Dedifferentiated amniotic fluid mesenchymal stem cell (primary cell): Measurements from ENCODE around the gene AHSP.
"Not testable (repeated sequence)": the region's sequence is repeated elsewhere in the genome, so short reads cannot be mapped to it uniquely, and the experiment has no call there.

Experiments
- DNase-seq: peaks from one replicate; pipeline ENCODE4 v3.0.0-alpha.2; 2016; ENCODE audit errors: extremely low spot score

AHSP gene

GRCh38 chr16:31501226-31501965 is 26.3 kb upstream of the AHSP start:
- DNase-seq = no peak

- no peak for DNase-seq
These were observed 25.7 kb upstream of the AHSP start for GRCh38 chr16:31501966-31502348.

GRCh38 chr16:31502981-31503380 is 24.7 kb upstream of the AHSP start:
- peak; percentile 23 for DNase-seq

GRCh38 chr16:31503555-31503954 is 24.1 kb upstream of the AHSP start:
- DNase-seq = not testable (repeated sequence)

DNA sequence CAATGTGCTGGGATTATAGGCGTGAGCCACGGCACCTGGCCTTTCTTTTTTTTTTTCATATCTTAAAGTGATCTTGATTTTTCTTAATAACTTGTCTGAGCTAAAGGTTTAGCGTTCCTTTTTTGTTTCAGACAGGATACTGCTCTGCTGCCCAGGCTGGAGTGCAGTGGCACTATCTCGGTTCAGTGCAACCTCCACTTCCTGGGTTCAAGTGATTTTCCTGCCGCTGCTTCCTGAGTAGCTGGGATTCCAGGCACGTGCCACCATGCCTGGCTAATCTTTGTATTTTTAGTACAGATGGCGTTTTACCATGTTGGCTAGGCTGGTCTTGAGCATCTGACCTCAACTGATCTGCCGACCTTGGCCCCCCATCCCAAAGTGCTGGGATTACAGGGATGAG is 23.5 kb upstream of the AHSP start:
- DNase-seq = no peak

GRCh38 chr16:31505483-31505882 is 22.2 kb upstream of the AHSP start:
- DNase-seq = no peak

DNA sequence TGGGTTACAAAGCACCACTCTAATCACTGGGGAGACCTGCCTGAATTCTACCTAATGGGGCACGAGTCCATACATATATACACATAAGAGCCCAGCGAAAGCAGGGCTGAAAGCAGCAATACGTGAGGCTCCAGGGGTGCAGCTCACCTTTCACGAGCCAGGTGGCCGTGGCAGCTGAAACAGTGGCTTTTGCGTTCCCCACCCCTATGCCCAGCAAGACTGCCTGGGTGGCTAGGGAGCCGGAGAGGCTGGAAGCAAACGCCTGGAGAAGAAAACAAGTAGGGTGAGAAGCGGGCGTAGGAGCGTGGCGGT is 20.1 kb upstream of the AHSP start:
- no peak for DNase-seq

GRCh38 chr16:31507929-31508705 is 19.6 kb upstream of the AHSP start, which contains the start of gene RUSF1:
RUSF1 (minus strand) TSS chr16:31508391; CDS start chr16:31508373, 18 bp downstream.
- peak; percentile 76 for DNase-seq

DNA sequence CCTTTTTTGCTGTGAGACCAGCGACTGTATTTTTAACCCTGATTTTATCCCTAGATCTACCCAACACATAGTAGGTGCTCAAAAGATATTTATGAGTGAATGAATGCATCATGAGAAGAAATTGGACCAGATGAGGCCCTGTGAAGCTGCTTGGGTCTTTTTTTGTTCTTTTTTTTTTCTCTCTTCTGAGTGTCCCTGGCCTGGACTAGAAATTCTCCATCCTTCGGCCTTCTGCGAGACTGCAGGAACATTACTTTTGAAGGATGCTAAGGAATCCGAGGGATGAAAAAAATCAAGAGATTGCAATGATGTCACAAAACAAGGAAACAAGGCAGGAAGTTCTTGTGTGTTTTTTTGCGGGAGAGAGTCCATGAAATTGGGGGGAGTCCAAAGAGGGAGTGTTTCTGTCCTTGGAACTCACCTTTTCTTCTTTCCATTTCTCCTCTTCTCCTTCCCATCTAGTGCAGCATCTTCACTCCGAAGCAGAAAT is 18.9 kb upstream of the AHSP start:
- peak; percentile 21 for DNase-seq

GRCh38 chr16:31513126-31513525 is 14.6 kb upstream of the AHSP start:
- peak; percentile 83 for DNase-seq

GRCh38 chr16:31513884-31514283 is 13.8 kb upstream of the AHSP start:
- DNase-seq = no peak

DNA sequence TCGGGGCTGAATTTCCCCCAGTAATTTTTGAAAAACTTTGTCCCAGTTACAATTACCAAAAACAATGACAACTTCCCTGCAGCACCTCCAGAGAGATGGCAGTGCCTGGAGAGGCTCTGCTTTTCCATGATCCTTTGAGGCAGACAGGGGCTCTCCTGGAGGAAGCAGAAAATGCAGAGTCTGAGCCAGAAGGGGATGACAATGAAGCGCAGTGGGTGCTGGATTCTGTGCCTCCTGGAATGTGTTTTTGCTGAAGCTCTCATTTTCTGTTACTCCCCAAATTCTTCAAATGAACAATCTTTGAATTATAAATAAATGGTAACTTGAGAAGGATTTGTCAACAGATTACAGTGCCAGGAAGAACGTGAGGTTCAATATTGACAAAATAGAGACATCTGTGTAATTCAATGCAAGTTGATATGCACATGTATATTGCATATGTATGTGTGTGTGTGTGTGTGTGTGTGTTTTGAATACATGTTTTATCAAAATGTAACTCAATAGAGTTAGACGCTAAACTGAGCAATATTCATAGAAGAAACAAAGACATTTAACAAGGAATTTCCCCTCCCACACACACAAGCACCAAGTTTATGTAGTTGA is 9.8 kb upstream of the AHSP start:
- DNase-seq = no peak

- no peak for DNase-seq
These were observed 7.8 kb upstream of the AHSP start for GRCh38 chr16:31519759-31520431.

GRCh38 chr16:31521368-31521767 is 6.3 kb upstream of the AHSP start:
- no peak for DNase-seq

DNA sequence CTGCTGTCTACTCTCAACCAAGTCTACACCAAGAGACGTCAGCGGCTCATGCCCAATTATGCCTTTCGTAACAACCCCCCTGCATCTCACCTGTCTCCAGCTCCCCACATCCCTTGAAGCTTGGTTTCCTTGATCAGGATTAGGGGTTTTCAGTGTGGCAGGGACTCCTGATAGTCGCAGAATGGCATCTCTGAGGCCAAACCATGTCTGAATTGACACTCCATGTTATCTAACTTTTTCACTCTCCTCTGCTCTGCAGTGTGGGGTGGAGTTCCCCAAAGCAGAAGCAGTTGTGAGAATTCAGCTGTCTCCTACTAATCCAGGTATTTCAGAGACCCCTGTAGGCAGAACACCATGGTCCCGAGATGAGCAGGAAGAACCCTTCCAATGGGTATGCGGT is 5.6 kb upstream of the AHSP start:
- DNase-seq = no peak

- not testable (repeated sequence) for DNase-seq
These were observed 3.9 kb upstream of the AHSP start for GRCh38 chr16:31523768-31524167.

DNA sequence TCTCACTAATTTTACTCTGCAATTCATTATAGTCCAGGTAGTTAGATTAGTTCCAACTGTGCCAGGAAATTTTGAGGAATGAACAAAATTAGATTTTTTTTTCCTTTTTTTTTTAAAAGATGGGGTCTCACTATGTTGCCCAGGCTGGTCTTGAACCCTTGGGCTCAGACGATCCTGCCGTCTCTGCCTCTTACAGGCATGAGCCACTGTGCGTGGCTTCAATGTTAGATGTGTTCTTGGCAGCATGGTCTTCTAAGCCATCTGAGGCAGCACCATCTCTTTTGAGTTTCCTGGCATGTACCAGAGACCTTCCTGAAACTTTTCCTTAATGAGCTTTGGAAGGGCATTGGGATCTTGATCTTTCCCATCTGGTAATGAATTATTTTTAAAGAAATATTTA is 2.6 kb upstream of the AHSP start:
- DNase-seq = no peak

- DNase-seq = no peak
These were observed 915 bp downstream of the AHSP start for GRCh38 chr16:31528523-31529107.

DNA sequence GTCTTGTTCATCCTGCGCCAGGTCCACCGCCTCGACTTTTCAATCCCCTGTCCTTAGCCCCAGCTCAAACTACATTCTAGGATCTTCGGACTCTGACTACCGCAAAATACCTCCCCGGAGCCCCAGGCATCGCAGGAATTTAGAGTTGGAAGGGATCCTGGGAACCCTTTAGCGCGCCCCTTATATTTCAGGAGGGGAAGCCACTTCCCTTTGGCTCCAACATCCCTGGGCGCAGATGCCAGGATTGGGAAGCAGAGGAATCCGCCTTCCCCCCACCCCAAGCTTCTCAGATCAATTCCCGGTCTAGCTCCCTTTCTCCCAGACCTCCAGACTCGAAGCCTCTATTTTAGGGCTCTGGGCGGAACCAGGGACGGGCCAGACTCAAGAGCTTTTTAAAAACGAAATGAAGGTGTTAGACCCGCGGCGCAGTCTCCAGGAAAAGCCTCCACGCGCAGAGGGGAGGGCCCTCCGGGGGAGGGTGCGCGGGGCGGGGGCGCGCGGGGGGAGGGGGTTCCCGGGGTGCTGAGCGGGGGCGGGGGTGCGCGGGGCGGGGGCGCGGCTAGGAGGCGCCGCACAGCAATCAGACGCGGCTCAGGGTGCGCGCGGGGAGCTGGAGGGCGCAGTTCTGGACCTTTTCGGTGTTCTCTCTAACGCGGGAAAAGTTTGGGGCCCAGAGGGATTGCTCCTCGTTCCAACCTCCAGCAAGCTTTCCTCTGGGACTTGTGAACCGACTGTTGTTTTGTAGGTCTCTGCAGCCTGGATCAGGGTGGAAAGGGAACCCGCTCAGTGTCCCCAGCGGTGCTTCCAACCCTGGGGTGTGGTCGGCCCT is 1.6 kb downstream of the AHSP start:
- peak; percentile 57 for DNase-seq

DNA sequence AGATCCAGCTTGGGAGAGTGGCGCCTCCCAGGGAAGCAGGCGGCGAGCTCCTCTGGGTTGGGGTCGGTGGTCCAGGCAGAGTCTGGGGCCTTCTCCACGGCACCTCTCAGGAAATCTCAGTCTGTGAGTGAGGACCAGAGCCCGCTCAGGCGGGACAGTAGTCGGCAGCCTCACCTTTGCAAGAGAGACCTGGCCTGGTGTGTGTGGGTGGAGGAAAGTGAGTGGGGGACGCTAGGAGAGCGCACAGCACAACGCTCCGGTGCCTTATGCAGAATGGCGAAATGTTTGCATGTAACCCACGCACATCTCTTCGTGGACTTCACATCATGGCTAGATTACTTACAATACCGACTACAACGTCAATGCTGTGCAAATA is 2.2 kb downstream of the AHSP start:
- no peak for DNase-seq

GRCh38 chr16:31530405-31530804 is 2.7 kb downstream of the AHSP start:
- DNase-seq = no peak
